Panc1 (cell line): Measurements from ENCODE around the gene LMBRD2.

Experiments
- CTCF ChIP-seq: fragments of 450-650 bp; IDR thresholded peaks from 2 replicates; pipeline ENCODE4 v1.5.1; 2017; ENCODE audit warnings: mild to moderate bottlenecking
- POLR2AphosphoS5 ChIP-seq: IDR thresholded peaks from 2 replicates; pipeline ENCODE4 v1.6.1; 2012; ENCODE audit warnings: mild to moderate bottlenecking, low read depth, low read length, moderate library complexity
- REST ChIP-seq, 2 experiments: IDR thresholded peaks; 2 replicates each; pipeline ENCODE4 v1.6.1; 2011 to 2012; ENCODE audit warnings: low read depth in 2 of 2, control low read depth in 1 of 2, low read length in 1 of 2, mild to moderate bottlenecking in 1 of 2, moderate library complexity in 1 of 2; ENCODE audit not compliant: insufficient read depth in 1 of 2
- SIN3A ChIP-seq: IDR thresholded peaks from 2 replicates; pipeline ENCODE4 v1.6.1; 2012; ENCODE audit warnings: low read depth, mild to moderate bottlenecking, low read length, moderate library complexity, borderline replicate concordance; ENCODE audit not compliant: insufficient read depth

GRCh38 chr5:36170832-36171424, 19.2 kb upstream of the LMBRD2 start:
- TF ChIP-seq CTCF (no peak), REST (IDR thresholded peaks at IDR 0.05; ENCODE audit: insufficient read depth in 1 of 2, low read depth in 2 of 2, low read length in 1 of 2) (no peak), POLR2AphosphoS5 (no peak), SIN3A (no peak)
